Neutrophil (primary cell): Measurements from ENCODE around the gene VAC14.

Source experiments
- H3K27ac ChIP-seq: fragments of 200-600 bp; sonication (generic); 2 replicates; pipeline ENCODE4 v1.5.1; 2016; ENCODE audit warnings: mild to moderate bottlenecking, moderate library complexity
- H3K27me3 ChIP-seq: fragments of 200-600 bp; sonication (generic); 2 replicates; pipeline ENCODE4 v1.6.0; 2016; ENCODE audit warnings: mild to moderate bottlenecking
- H3K36me3 ChIP-seq: fragments of 200-600 bp; sonication (generic); 2 replicates; pipeline ENCODE4 v1.5.1; 2017
- H3K4me1 ChIP-seq, 2 experiments: fragments of 200-600 bp in 1 of 2; sonication (generic) in 1 of 2; 1 replicate in 1 of 2; 2 replicates in 1 of 2; pipeline versions ENCODE4 v1.5.1 to v1.6.1; 2013 to 2016; ENCODE audit warnings: low read depth in 1 of 2, low read length in 1 of 2, mild to moderate bottlenecking in 1 of 2, moderate library complexity in 1 of 2; ENCODE audit not compliant: control insufficient read depth in 1 of 2, insufficient read depth in 1 of 2
- H3K4me3 ChIP-seq, 2 experiments: fragments of 200-600 bp in 1 of 2; sonication (generic) in 1 of 2; 1 replicate in 1 of 2; 2 replicates in 1 of 2; pipeline ENCODE4 v1.5.1; 2013 to 2016; ENCODE audit warnings: low read depth in 1 of 2, low read length in 1 of 2, mild to moderate bottlenecking in 1 of 2, moderate library complexity in 1 of 2
- H3K9me3 ChIP-seq: fragments of 200-600 bp; sonication (generic); 2 replicates; pipeline ENCODE4 v1.5.1; 2016
- CTCF ChIP-seq: fragments of 200-600 bp; sonication (generic); IDR thresholded peaks from 2 replicates; pipeline ENCODE4 v1.5.1; 2016; ENCODE audit warnings: antibody characterized with exemption

VAC14 gene

GRCh38 chr16:70689035-70689969, 111.7 kb downstream of the VAC14 start:
- peaks cover 8 to 9% of the 10 kb centered on the region in 2 experiments for H3K4me1 ChIP-seq
- H3K27ac ChIP-seq, result no peak overlapping the region
- H3K36me3 ChIP-seq, result peaks cover 67% of the 10 kb centered on the region
- no peak overlapping the region for H3K4me3 ChIP-seq
- H3K27me3 ChIP-seq, result peaks cover 28% of the 10 kb centered on the region
- TF ChIP-seq CTCF, result no peak
- no peaks in the 10 kb centered on the region for H3K9me3 ChIP-seq

GRCh38 chr16:70688246-70688742, 112.7 kb downstream of the VAC14 start:
- Histone ChIP-seq H3K36me3 (peaks cover 57% of the 10 kb centered on the region), H3K4me1 (peaks cover 8 to 9% of the 10 kb centered on the region in 2 experiments), H3K27me3 (peaks cover 31% of the 10 kb centered on the region), H3K9me3 (no peaks in the 10 kb centered on the region), H3K4me3 (no peak overlapping the region), H3K27ac (no peak overlapping the region)
- no peak for TF ChIP-seq CTCF

- Histone ChIP-seq H3K4me3 (no peak overlapping the region), H3K9me3 (no peaks in the 10 kb centered on the region), H3K36me3 (peaks cover 52% of the 10 kb centered on the region), H3K4me1 (peaks cover 8 to 9% of the 10 kb centered on the region in 2 experiments), H3K27ac (no peak overlapping the region), H3K27me3 (peaks cover 31% of the 10 kb centered on the region)
- TF ChIP-seq CTCF, result no peak
Measured at GRCh38 chr16:70687671-70688245, 113.2 kb downstream of the VAC14 start.

- no peak for TF ChIP-seq CTCF
- Histone ChIP-seq H3K36me3 (peaks cover 45% of the 10 kb centered on the region), H3K27me3 (peaks cover 31% of the 10 kb centered on the region), H3K4me3 (no peak overlapping the region), H3K9me3 (no peaks in the 10 kb centered on the region), H3K27ac (no peak overlapping the region), H3K4me1 (peaks cover 8 to 9% of the 10 kb centered on the region in 2 experiments)
Measured at GRCh38 chr16:70687102-70687511, 113.9 kb downstream of the VAC14 start.

GRCh38 chr16:70686376-70687101, 114.4 kb downstream of the VAC14 start:
- H3K4me3 ChIP-seq, result no peak overlapping the region
- peaks cover 31% of the 10 kb centered on the region for H3K27me3 ChIP-seq
- TF ChIP-seq CTCF, result no peak
- H3K36me3 ChIP-seq, result peaks cover 39% of the 10 kb centered on the region
- no peaks in the 10 kb centered on the region for H3K9me3 ChIP-seq
- no peak overlapping the region for H3K27ac ChIP-seq
- peaks cover 8 to 9% of the 10 kb centered on the region in 2 experiments for H3K4me1 ChIP-seq
